ENCODE results near the gene ABCF1. TPM values are rescaled to one million over a fixed set of nuclear protein-coding genes. Genes with fewer than 3 reads are reported as not detected.
A peak's percentile ranks its signal among the peaks of the same experiment; 100 is the strongest.

The ABCF1 gene
- total RNA-seq, 1 experiment from 2014 or later: 63.9 TPM

- TF ChIP-seq CTCF (IDR thresholded peaks at IDR 0.05; ENCODE audit: unreplicated experiment): no peak
These were observed 30.8 kb downstream of the ABCF1 start for GRCh38 chr6:30601815-30602641.

GRCh38 chr6:30603961-30604360 lies 32.7 kb downstream of the ABCF1 start:
- peaks cover 100% of the 10 kb centered on the region for H3K36me3 Mint-ChIP-seq (ENCODE audit: insufficient read depth, unreplicated experiment)
- no peak for DNase-seq (ENCODE audit: unreplicated experiment)
- no peak overlapping the region for H3K27ac Mint-ChIP-seq (ENCODE audit: low read depth, unreplicated experiment)
- ChIA-PET POLR2A (interaction anchor here (0.6 to 3.1 kb wide), 3 partner anchors 10 to 25 kb away, joined by 3 to 18 read pairs (median 4); no protein-coding TSS in a partner anchor), CTCF (interaction anchor here (0.7 to 1.6 kb wide), 2 partner anchors 8 to 121 kb away, joined by 3 to 4 read pairs; no protein-coding TSS in a partner anchor)
- H3K4me3 Mint-ChIP-seq (ENCODE audit: unreplicated experiment): no peak overlapping the region
- H3K4me1 Mint-ChIP-seq (ENCODE audit: insufficient read depth, unreplicated experiment): peaks cover 5% of the 10 kb centered on the region
- intact Hi-C loops (cut with micrococcal nuclease): no loop called here
- BruUV-seq (replicated peaks): TSS peak; percentile 11
- no peaks in the 10 kb centered on the region for H3K27me3 Mint-ChIP-seq (ENCODE audit: insufficient read depth, unreplicated experiment)
- TF ChIP-seq CTCF (IDR thresholded peaks at IDR 0.05; ENCODE audit: unreplicated experiment): no peak
- H3K9me3 Mint-ChIP-seq (ENCODE audit: unreplicated experiment): no peaks in the 10 kb centered on the region

More at GRCh38 chr6:30601815-30602641, 30.8 kb downstream of the ABCF1 start:
- intact Hi-C loops (cut with micrococcal nuclease): no loop called here
- no peaks in the 10 kb centered on the region for H3K27me3 Mint-ChIP-seq (ENCODE audit: insufficient read depth, unreplicated experiment)
- CTCF ChIA-PET: interaction anchor here (2.4 kb wide), 1 partner anchor 11 kb away, joined by 8 read pairs; no protein-coding TSS in a partner anchor
- BruUV-seq (replicated peaks): no TSS peak
- H3K27ac Mint-ChIP-seq (ENCODE audit: low read depth, unreplicated experiment): no peak overlapping the region
- H3K4me1 Mint-ChIP-seq (ENCODE audit: insufficient read depth, unreplicated experiment): no peaks in the 10 kb centered on the region
- POLR2A ChIA-PET: interaction anchor here (0.6 to 7.3 kb wide), 3 partner anchors 8 to 52 kb away, joined by 3 to 107 read pairs (median 11); no protein-coding TSS in a partner anchor
- H3K36me3 Mint-ChIP-seq (ENCODE audit: insufficient read depth, unreplicated experiment): peaks cover 99% of the 10 kb centered on the region
- no peak overlapping the region for H3K4me3 Mint-ChIP-seq (ENCODE audit: unreplicated experiment)
- H3K9me3 Mint-ChIP-seq (ENCODE audit: unreplicated experiment): no peaks in the 10 kb centered on the region
- DNase-seq (ENCODE audit: unreplicated experiment): no peak

GRCh38 chr6:30610065-30610464 lies 38.8 kb downstream of the ABCF1 start:
- TF ChIP-seq CTCF (IDR thresholded peaks at IDR 0.05; ENCODE audit: unreplicated experiment): no peak
- DNase-seq (ENCODE audit: unreplicated experiment): no peak
- Mint-ChIP-seq H3K27me3 (ENCODE audit: insufficient read depth, unreplicated experiment) (no peaks in the 10 kb centered on the region), H3K36me3 (ENCODE audit: insufficient read depth, unreplicated experiment) (peaks cover 80% of the 10 kb centered on the region), H3K4me3 (ENCODE audit: unreplicated experiment) (no peak overlapping the region), H3K9me3 (ENCODE audit: unreplicated experiment) (no peaks in the 10 kb centered on the region), H3K27ac (ENCODE audit: low read depth, unreplicated experiment) (no peak overlapping the region), H3K4me1 (ENCODE audit: insufficient read depth, unreplicated experiment) (peaks cover 34% of the 10 kb centered on the region)
- CTCF ChIA-PET: interaction anchor here (0.6 to 1.9 kb wide), 6 partner anchors 11 to 477 kb away, joined by 3 to 9 read pairs (median 3); no protein-coding TSS in a partner anchor
- no TSS peak for BruUV-seq (replicated peaks)
- POLR2A ChIA-PET: interaction anchor here (0.6 to 2.0 kb wide), 11 partner anchors 8 to 472 kb away, joined by 3 to 14 read pairs (median 5); partner anchors contain the start of genes ABCF1 and MRPS18B
- intact Hi-C loops (cut with micrococcal nuclease): no loop called here

GRCh38 chr6:30611150-30611855 lies 40.1 kb downstream of the ABCF1 start:
- intact Hi-C loops (cut with micrococcal nuclease): no loop called here
- no peak for TF ChIP-seq CTCF (IDR thresholded peaks at IDR 0.05; ENCODE audit: unreplicated experiment)
- Mint-ChIP-seq H3K27me3 (ENCODE audit: insufficient read depth, unreplicated experiment) (no peaks in the 10 kb centered on the region), H3K9me3 (ENCODE audit: unreplicated experiment) (no peaks in the 10 kb centered on the region), H3K36me3 (ENCODE audit: insufficient read depth, unreplicated experiment) (peaks cover 80% of the 10 kb centered on the region), H3K4me3 (ENCODE audit: unreplicated experiment) (no peak overlapping the region), H3K4me1 (ENCODE audit: insufficient read depth, unreplicated experiment) (peaks cover 44% of the 10 kb centered on the region), H3K27ac (ENCODE audit: low read depth, unreplicated experiment) (peak overlapping the region; percentile 14)
- DNase-seq (ENCODE audit: unreplicated experiment): no peak
- ChIA-PET POLR2A (interaction anchor here (0.7 to 4.8 kb wide), 11 partner anchors 10 to 124 kb away, joined by 3 to 107 read pairs (median 7); partner anchors contain the start of genes ABCF1 and C6orf136), CTCF (interaction anchor here (0.5 to 2.0 kb wide), 10 partner anchors 11 to 524 kb away, joined by 3 to 14 read pairs (median 4); partner anchors contain the start of gene MDC1)
- BruUV-seq (replicated peaks): no TSS peak

All from MCF 10A (cell line).